K562 (cell line): Measurements from ENCODE around the gene SMIM29. TPM values are rescaled to one million over a fixed set of nuclear protein-coding genes. Genes with fewer than 3 reads are reported as not detected.

ENCODE experiments used
- ATF6 ChIP-seq: sonication (generic); formaldehyde crosslinking; IDR thresholded peaks from 2 replicates; pipeline ENCODE4 v1.4.0; 2020; ENCODE audit warnings: mild to moderate bottlenecking, missing genetic modification reagents
- CBX1 ChIP-seq: sonication (generic); IDR thresholded peaks from 2 replicates; pipeline ENCODE4 v1.6.1; 2016; ENCODE audit warnings: antibody characterized with exemption, low read depth, mild to moderate bottlenecking
- CHD7 ChIP-seq: fragments of 200-600 bp; sonication (generic); IDR thresholded peaks from one replicate; pipeline ENCODE4 v1.6.1; 2012; ENCODE audit warnings: mild to moderate bottlenecking, low read depth, low read length, inconsistent platforms
- GTF2A2 ChIP-seq: IDR thresholded peaks from 2 replicates; pipeline ENCODE4 v1.6.1; 2016; ENCODE audit warnings: mild to moderate bottlenecking, missing genetic modification characterization, missing compliant biosample characterization
- L3MBTL2 ChIP-seq: fragments of 450-650 bp; IDR thresholded peaks from 2 replicates; pipeline ENCODE4 v1.6.1; 2016; ENCODE audit warnings: mild to moderate bottlenecking, moderate library complexity
- MAFG ChIP-seq: fragments of 450-650 bp; conservative IDR thresholded peaks from 2 replicates; pipeline ENCODE4 v1.6.1; 2016; ENCODE audit warnings: missing genetic modification characterization, missing compliant biosample characterization
- MYNN ChIP-seq, 2 experiments: sonication (generic); formaldehyde crosslinking in 1 of 2; IDR thresholded peaks; 2 replicates each; pipeline versions ENCODE4 v1.5.0 to v1.6.1; 2016 to 2020; ENCODE audit warnings: antibody characterized with exemption in 1 of 2, missing genetic modification reagents in 1 of 2
- PRDM10 ChIP-seq: fragments of 450-650 bp; IDR thresholded peaks from 2 replicates; pipeline ENCODE4 v1.6.1; 2018; ENCODE audit not compliant: partially characterized antibody
- ZNF263 ChIP-seq: sonication (generic); formaldehyde crosslinking; IDR thresholded peaks from 2 replicates; pipeline ENCODE4 v1.8.0; 2022; ENCODE audit warnings: mild to moderate bottlenecking, missing genetic modification reagents, borderline replicate concordance
- ZNF589 ChIP-seq: fragments of 200-800 bp; sonication (Bioruptor generic); IDR thresholded peaks from 2 replicates; pipeline ENCODE4 v1.6.1; 2016; ENCODE audit warnings: low read depth, missing genetic modification characterization, missing compliant biosample characterization
- polyA plus RNA-seq, 8 experiments: library from polyadenylated mRNA; depleted of rRNA in 4 of 8; stranded (reverse) in 5 of 8; unstranded in 3 of 8; fragments of >200 nt; fragmentation: Nextera tagmentation in 2 of 8; fragmentation: Illumina TruSeq in 1 of 8; extraction: Ambion mirVana in 2 of 8; extraction: Trizol in 1 of 8; gene quantifications; 2 replicates each; pipeline versions ENCODE4 v1.2.1 to v1.2.3, GENCODE V29; 2011 to 2014; ENCODE audit warnings: inconsistent platforms in 1 of 8, missing spikeins in 1 of 8
- total RNA-seq, 7 experiments: library from RNA; depleted of rRNA in 6 of 7; stranded (reverse); fragments of >200 nt in 6 of 7; fragmentation: Illumina TruSeq in 2 of 7; extraction: Trizol in 2 of 7; gene quantifications; 2 replicates each; pipeline versions ENCODE4 v1.2.1 to v1.2.3, GENCODE V29; 2011 to 2021; ENCODE audit warnings: low replicate concordance in 1 of 7

Gene SMIM29
- total and polyA plus RNA-seq, 9 of the 15 experiments (the other 6 are each of a cell fraction or from before 2014, with no cell fraction given), result 6.5 to 36.7 (median 20.9) TPM

GRCh38 chr6:34200340-34200971 lies 48.4 kb downstream of the SMIM29 start (continued):
- TF ChIP-seq CHD7 (no peak), GTF2A2 (peak; percentile 57; the same call in 1 of the 2 replicates), MYNN (IDR thresholded peaks at IDR 0.05) (no peak), MYNN (CRISPR knock-in tag; IDR thresholded peaks at IDR 0.05) (no peak), MAFG (tag) (no peak), L3MBTL2 (peak; percentile 39; the same call in 1 of the 2 replicates), CBX1 (0 out of 2 replicates have a peak, but pooled peaks have one; percentile 37), ZNF263 (CRISPR knock-in tag) (peak; percentile 90), ZNF589 (no peak), PRDM10 (peak; percentile 86), ATF6 (CRISPR knock-in tag) (no peak)
